ENCODE measurements around the gene SLC15A5. TPM values are rescaled to one million over a fixed set of nuclear protein-coding genes. Genes with fewer than 3 reads are reported as not detected.
A peak's percentile ranks its signal among the peaks of the same experiment; 100 is the strongest.

The SLC15A5 gene
- total RNA-seq, 1 donor from 2014 or later: not detected

DNA sequence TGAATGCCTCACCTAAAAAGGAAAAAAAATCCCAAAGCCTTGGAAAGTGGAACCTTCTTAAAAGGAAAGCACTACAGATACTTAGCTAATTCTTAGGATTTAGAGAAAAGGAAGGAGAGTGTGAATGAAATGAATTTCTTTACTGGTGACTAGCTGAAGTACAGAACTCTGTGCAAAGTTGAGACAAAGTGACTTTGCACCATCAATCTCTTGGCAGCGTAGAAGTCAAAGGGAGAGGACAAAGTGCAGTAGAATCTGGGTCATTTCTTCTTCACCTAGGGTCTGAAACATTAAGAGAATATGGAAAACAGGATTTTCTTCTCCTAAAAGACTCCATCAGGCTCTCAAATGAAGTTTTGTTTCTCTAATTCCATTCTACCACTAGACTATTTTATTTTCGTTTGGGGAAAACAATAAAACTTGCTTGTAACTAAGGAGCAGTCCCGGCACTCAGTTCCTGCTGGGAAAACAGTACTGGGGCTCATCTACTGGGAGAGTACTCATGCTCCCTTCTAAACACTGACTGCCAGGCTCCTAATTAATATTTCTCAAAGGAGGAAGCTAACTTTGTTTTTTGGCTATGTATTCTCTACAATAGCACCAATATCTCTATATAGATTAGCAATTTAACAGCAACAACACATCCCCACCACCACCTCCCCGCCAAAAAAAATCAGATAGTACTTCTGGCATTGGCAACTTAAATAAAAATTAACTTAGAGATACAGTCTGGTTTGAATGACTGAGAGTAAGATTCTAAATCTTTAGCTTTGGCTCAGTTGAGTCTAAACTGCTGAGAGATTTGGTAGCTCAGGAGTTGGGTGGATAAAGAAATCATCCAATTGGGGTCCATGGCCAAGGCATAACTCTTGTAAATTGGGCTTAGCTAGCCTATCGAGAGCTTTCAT, 110.7 kb downstream of the SLC15A5 start:
- TF ChIP-seq POLR2AphosphoS5 (IDR thresholded peaks at IDR 0.05; ENCODE audit: insufficient read depth in 1 of 2, low read depth in 1 of 2): no peak
- TF ChIP-seq POLR2A (IDR thresholded peaks at IDR 0.05): no peak
- TF ChIP-seq, protein P1, sequence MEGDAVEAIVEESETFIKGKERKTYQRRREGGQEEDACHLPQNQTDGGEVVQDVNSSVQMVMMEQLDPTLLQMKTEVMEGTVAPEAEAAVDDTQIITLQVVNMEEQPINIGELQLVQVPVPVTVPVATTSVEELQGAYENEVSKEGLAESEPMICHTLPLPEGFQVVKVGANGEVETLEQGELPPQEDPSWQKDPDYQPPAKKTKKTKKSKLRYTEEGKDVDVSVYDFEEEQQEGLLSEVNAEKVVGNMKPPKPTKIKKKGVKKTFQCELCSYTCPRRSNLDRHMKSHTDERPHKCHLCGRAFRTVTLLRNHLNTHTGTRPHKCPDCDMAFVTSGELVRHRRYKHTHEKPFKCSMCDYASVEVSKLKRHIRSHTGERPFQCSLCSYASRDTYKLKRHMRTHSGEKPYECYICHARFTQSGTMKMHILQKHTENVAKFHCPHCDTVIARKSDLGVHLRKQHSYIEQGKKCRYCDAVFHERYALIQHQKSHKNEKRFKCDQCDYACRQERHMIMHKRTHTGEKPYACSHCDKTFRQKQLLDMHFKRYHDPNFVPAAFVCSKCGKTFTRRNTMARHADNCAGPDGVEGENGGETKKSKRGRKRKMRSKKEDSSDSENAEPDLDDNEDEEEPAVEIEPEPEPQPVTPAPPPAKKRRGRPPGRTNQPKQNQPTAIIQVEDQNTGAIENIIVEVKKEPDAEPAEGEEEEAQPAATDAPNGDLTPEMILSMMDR (IDR thresholded peaks at IDR 0.05): no peak
- no peaks in the 10 kb centered on the region for H3K4me1 ChIP-seq
- intact Hi-C loops (cut with DNase I): no loop called here
- no peaks in the 10 kb centered on the region for H3K36me3 ChIP-seq
- no peaks in the 10 kb centered on the region for H3K27me3 ChIP-seq
- no peak overlapping the region for H3K4me3 ChIP-seq
- no peak overlapping the region for H3K27ac ChIP-seq
- H3K9me3 ChIP-seq: no peaks in the 10 kb centered on the region
- no peak for DNase-seq (ENCODE audit: extremely low spot score in 2 of 2)

DNA sequence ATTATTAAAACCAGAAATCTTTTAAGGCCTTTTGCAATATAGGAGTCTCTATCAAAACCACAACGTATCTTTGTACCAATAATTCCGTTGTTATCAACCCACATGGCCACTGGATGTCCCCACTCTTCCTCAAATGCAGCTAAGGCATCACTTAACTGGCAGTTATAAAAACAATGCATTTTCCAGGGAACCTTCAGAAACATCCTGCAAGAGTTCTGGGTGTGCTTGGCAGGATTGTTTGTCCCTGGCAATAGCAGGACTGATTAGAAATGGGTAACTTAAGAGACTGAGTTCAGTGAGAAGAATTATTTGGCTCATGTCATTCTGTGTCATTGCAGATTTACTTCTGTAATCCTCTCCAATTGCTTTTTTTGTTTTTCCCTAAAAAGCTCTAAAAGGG, 112.0 kb downstream of the SLC15A5 start:
- TF ChIP-seq POLR2A (IDR thresholded peaks at IDR 0.05) (no peak), POLR2AphosphoS5 (IDR thresholded peaks at IDR 0.05; ENCODE audit: insufficient read depth in 1 of 2, low read depth in 1 of 2) (peak in 1 of 2 donors; percentile 25)
- TF ChIP-seq, protein P1 (IDR thresholded peaks at IDR 0.05): peak in 2 of 3 experiments; percentile 29 to 42
- intact Hi-C loops (cut with DNase I): no loop called here
- no peak for DNase-seq (ENCODE audit: extremely low spot score in 2 of 2)
- no peak overlapping the region for H3K4me3 ChIP-seq
- no peak overlapping the region for H3K27ac ChIP-seq
- H3K27me3 ChIP-seq: no peaks in the 10 kb centered on the region
- H3K4me1 ChIP-seq: no peaks in the 10 kb centered on the region
- no peaks in the 10 kb centered on the region for H3K9me3 ChIP-seq
- no peaks in the 10 kb centered on the region for H3K36me3 ChIP-seq

DNA sequence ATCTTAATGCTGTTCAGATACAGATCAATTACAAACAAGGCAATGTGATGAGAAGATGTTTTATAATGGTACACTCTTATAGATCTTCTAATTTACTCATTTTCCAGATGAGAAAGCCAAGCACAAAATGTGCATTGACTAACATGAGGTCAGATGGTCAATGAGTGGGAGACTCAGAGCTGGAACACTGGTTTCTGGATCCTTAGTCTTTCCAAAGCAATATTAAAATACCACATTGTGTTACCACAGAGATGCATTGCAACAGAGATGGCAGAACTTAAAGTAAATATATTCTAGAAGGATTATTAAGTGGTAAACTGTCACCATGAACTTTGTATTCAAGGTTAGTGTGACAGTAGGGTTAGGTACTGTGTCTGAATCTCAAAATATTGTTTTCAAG, 113.6 kb downstream of the SLC15A5 start:
- intact Hi-C loops (cut with DNase I): no loop called here
- H3K27ac ChIP-seq: no peak overlapping the region
- H3K9me3 ChIP-seq: no peaks in the 10 kb centered on the region
- no peaks in the 10 kb centered on the region for H3K36me3 ChIP-seq
- DNase-seq (ENCODE audit: extremely low spot score in 2 of 2): no peak
- H3K27me3 ChIP-seq: no peaks in the 10 kb centered on the region
- H3K4me1 ChIP-seq: no peaks in the 10 kb centered on the region
- no peak for TF ChIP-seq POLR2AphosphoS5 (IDR thresholded peaks at IDR 0.05; ENCODE audit: insufficient read depth in 1 of 2, low read depth in 1 of 2)
- TF ChIP-seq POLR2A (IDR thresholded peaks at IDR 0.05): no peak
- TF ChIP-seq, protein P1 (IDR thresholded peaks at IDR 0.05): no peak
- H3K4me3 ChIP-seq: no peak overlapping the region

DNA sequence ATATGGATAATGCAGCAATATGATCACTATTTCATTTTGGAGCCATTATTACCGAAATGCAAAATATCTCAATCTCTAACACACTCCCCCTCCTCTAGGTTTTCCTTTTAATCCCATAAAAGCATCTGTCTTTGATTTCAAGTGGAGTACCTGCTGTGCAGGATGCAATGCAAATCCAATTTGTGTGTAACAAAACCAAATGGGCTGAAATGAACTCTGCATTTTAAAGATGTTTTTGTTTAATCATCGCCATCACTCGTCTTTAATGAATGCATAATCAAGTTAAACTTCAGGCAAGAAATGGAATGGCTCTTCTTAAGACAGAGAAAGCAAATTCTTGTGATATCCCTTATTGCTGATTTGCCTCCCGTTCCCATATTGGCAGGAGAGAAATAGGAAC, 114.3 kb downstream of the SLC15A5 start:
- Histone ChIP-seq H3K4me1 (no peaks in the 10 kb centered on the region), H3K27ac (no peak overlapping the region), H3K36me3 (no peaks in the 10 kb centered on the region), H3K4me3 (no peak overlapping the region), H3K9me3 (no peaks in the 10 kb centered on the region), H3K27me3 (no peaks in the 10 kb centered on the region)
- no peak for DNase-seq (ENCODE audit: extremely low spot score in 2 of 2)
- intact Hi-C loops (cut with DNase I): no loop called here
- no peak for TF ChIP-seq POLR2A (IDR thresholded peaks at IDR 0.05)
- TF ChIP-seq, protein P1 (IDR thresholded peaks at IDR 0.05): no peak
- no peak for TF ChIP-seq POLR2AphosphoS5 (IDR thresholded peaks at IDR 0.05; ENCODE audit: insufficient read depth in 1 of 2, low read depth in 1 of 2)

DNA sequence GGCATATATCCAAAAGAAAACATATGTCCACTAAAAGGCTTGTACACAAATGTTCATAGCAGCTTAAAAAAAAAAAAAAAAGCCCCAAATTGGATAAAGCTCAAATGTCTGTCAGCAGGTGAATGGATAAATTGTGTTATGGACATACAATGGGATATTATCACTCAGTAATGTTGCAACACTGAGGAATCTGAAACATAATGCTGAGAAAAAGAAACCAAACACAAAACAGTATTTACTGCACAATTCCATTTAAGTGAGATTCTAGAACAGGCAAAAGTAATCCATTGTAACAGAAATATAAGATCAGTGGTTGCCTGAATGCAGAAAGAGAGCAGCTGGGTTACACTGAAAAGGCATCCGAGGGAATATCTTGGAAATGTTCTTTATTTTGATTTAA, 117.9 kb downstream of the SLC15A5 start:
- no peak for TF ChIP-seq POLR2AphosphoS5 (IDR thresholded peaks at IDR 0.05; ENCODE audit: insufficient read depth in 1 of 2, low read depth in 1 of 2)
- DNase-seq (ENCODE audit: extremely low spot score in 2 of 2): no peak
- Histone ChIP-seq H3K4me3 (no peak overlapping the region), H3K4me1 (no peaks in the 10 kb centered on the region), H3K27ac (no peak overlapping the region), H3K27me3 (no peaks in the 10 kb centered on the region), H3K36me3 (no peaks in the 10 kb centered on the region), H3K9me3 (no peaks in the 10 kb centered on the region)
- intact Hi-C loops (cut with DNase I): no loop called here

Measured in vagina (tissue), 2 donors.